Measurements from ENCODE around the gene DYRK1B.

The DYRK1B gene

GRCh38 chr19:39807846-39808364, 26.1 kb downstream of the DYRK1B start:
- DNase-seq, result no peak

GRCh38 chr19:39805104-39805503, 28.9 kb downstream of the DYRK1B start:
- DNase-seq, result no peak

- DNase-seq, result no peak
Observed at GRCh38 chr19:39802958-39803357, 31.0 kb downstream of the DYRK1B start.

- no peak for DNase-seq
Observed at GRCh38 chr19:39797083-39797482, 36.9 kb downstream of the DYRK1B start.

- no peak for DNase-seq
Observed at GRCh38 chr19:39796000-39796498, 37.9 kb downstream of the DYRK1B start.

DNA sequence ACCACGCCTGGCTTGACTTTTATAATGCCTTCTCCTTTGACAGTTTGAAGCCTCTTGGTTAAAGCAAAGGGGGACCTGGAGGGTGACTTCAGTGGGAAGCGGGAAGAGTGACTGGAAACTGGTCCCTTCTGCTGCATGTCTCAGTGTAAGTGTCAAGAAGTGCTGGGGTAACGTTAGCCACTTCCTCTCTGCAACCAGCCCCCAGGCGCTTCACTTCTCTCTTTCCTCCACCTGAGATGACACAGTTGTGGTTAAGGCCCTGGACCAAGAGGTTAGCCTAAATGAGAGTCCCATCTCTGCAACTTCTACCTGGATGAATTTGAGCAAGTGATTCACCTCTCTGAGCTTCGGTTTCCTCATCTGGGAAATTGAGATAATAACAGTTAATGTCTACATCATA, 39.0 kb downstream of the DYRK1B start:
- no peak for DNase-seq

DNA sequence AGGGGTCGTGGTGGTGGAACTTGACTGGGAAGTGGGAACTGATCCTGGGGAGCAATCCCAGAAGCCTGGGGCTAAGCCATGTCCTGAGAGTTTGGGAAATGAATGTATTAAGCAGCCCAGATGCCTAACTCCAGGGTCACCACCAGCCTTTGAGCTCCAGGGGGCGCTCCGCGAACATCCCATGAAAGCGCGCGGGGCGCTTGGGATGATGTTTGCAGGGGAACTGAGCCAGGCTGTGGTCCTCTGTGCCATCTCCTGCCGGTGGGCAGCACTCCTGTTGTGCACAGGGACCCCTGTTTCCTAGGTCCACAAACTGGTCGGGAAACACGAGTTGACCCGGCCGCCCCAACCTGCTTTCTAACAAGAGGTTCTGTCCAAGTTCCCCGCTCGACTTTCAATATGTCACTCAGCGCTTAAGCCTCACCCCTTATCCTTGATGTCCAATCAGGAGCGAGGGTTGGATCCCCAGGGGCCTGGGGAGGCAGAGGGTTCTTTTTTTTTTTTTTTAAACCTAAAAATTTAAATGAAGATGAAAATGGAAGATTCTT, 40.9 kb downstream of the DYRK1B start:
- DNase-seq, result peak; percentile 73

DNA sequence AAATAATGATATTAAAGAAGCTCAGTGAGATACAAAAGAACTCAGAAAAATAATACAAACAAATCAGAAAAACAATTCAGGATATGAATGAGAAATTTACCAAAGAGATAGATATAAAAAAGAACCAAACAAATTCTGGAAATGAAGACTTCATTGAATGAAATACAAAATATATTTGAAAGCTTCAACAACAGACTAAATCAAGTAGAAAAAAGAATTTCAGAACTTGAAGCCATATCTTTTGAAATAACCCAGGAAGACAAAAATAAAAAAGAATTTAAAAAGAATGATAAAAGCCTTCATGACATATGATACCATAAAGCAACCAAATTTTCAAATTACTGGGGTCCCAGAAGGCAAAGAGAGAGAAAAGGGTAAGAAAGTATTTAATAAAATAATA, 45.7 kb downstream of the DYRK1B start:
- DNase-seq, result no peak

DNA sequence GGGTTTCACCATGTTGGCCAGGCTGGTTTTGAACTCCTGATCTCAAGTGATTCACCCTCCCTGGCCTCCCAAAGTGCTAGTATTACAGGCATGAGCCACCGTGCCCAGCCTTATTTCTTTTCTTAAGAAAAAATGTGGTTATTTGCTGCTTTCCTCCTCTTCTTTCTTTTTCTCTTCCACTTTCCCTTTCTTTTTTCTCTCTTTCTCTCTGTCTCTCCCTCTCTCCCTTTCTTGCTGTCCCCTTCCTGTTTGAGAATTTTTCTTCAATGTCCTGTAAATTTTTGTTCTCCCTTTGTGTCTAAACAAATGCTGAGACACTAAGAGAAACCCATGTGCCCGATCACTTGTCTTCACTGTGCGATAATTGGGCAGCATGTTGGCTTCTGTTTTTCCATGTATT, 53.1 kb downstream of the DYRK1B start:
- DNase-seq, result no peak

GRCh38 chr19:39778763-39779162, 55.2 kb downstream of the DYRK1B start, which contains the start of gene LEUTX:
Gene LEUTX (plus strand): TSS chr19:39778854. CDS start chr19:39778921, 67 bp downstream.
- no peak for DNase-seq
